Suprapubic skin (tissue), 3 donors: Measurements from ENCODE around the gene SFT2D1.

Experiments used
- CTCF ChIP-seq, 2 donors: fragments of 200-600 bp in 1 of 2; fragments of 450-650 bp in 1 of 2; sonication (generic) in 1 of 2; IDR thresholded peaks; one replicate each; pipeline ENCODE4 v1.5.1; 2016 to 2019; ENCODE audit warnings: antibody characterized with exemption in 2 of 2, mild to moderate bottlenecking in 1 of 2, moderate library complexity in 1 of 2
- POLR2AphosphoS5 ChIP-seq, 3 donors: sonication (generic); formaldehyde crosslinking; IDR thresholded peaks; one replicate each; pipeline ENCODE4 v1.6.1; 2017; ENCODE audit warnings: antibody characterized with exemption in 3 of 3

- TF ChIP-seq CTCF (IDR thresholded peaks at IDR 0.05) (no peak), POLR2AphosphoS5 (IDR thresholded peaks at IDR 0.05) (no peak)
Measured at GRCh38 chr6:166386111-166386510, 43.8 kb upstream of the SFT2D1 start.
